Mesothelial cell of epicardium (in vitro differentiated cells): ENCODE results near the gene NUP85. TPM values are rescaled to one million over a fixed set of nuclear protein-coding genes. Genes with fewer than 3 reads are reported as not detected.

Experiments
- DNase-seq, 2 experiments: peaks; one replicate each; pipeline ENCODE4 v3.0.0; 2021; ENCODE audit warnings: low spot score in 2 of 2; ENCODE audit not compliant: unreplicated experiment in 2 of 2
- H3K27ac Mint-ChIP-seq: 2 replicates; pipeline ENCODE4 v1.8.0; 2021; ENCODE audit warnings: mixed read lengths
- H3K27me3 Mint-ChIP-seq: 2 replicates; pipeline ENCODE4 v1.8.0; 2021; ENCODE audit warnings: low read depth, mixed read lengths
- H3K36me3 Mint-ChIP-seq: 2 replicates; pipeline ENCODE4 v1.8.0; 2021; ENCODE audit warnings: mixed read lengths
- H3K4me1 Mint-ChIP-seq: 2 replicates; pipeline ENCODE4 v1.8.0; 2021; ENCODE audit warnings: mixed read lengths
- H3K4me3 Mint-ChIP-seq: 2 replicates; pipeline ENCODE4 v1.8.0; 2021; ENCODE audit warnings: mild to moderate bottlenecking, moderate library complexity, mixed read lengths
- H3K9me3 Mint-ChIP-seq: 2 replicates; pipeline ENCODE4 v1.8.0; 2021; ENCODE audit warnings: mixed read lengths
- CTCF ChIP-seq: fragments of 200-600 bp; sonication (generic); IDR thresholded peaks from one replicate; pipeline ENCODE4 v1.5.0; 2021; ENCODE audit warnings: antibody characterized with exemption; ENCODE audit not compliant: unreplicated experiment
- total RNA-seq: library from RNA; stranded (reverse); gene quantifications from 3 replicates; pipeline ENCODE4 v1.2.1, GENCODE V29; 2021

Gene NUP85
- total RNA-seq, 1 donor from 2014 or later, result 79.7 TPM

- H3K36me3 Mint-ChIP-seq, result peaks cover 15% of the 10 kb centered on the region
- H3K4me3 Mint-ChIP-seq, result peak overlapping the region; percentile 38
These were observed 2.7 kb downstream of the NUP85 start for GRCh38 chr17:75208161-75208560.

DNA sequence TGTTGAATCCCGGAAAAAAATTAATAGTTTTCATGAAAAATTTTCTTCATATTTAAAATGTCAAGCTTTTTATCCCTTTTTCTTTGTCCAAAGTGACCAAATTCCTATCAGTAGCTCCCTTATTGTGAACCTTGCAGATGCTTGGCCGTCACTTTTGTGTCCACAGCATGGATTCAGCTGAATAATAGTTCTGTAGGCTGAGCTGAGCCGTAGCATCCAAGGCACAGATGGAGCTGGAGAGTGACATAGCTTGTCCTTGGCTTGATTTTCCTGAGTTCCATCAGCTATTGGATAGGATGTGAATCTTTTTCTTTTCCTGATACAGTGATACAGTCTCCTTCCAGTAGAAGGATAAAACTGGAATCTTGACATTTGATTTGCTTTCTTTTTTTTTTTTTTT is 3.6 kb downstream of the NUP85 start:
- no peak for TF ChIP-seq CTCF
- peaks cover 15% of the 10 kb centered on the region for H3K36me3 Mint-ChIP-seq
- no peak overlapping the region for H3K27ac Mint-ChIP-seq

More at GRCh38 chr17:75208161-75208560, 2.7 kb downstream of the NUP85 start:
- no peaks in the 10 kb centered on the region for H3K27me3 Mint-ChIP-seq
- H3K27ac Mint-ChIP-seq, result no peak overlapping the region
- DNase-seq, result no peak
- no peaks in the 10 kb centered on the region for H3K9me3 Mint-ChIP-seq
- TF ChIP-seq CTCF, result no peak
- H3K4me1 Mint-ChIP-seq, result peaks cover 12% of the 10 kb centered on the region

GRCh38 chr17:75218131-75218530 is 12.7 kb downstream of the NUP85 start:
- no peak for DNase-seq
- H3K27ac Mint-ChIP-seq, result no peak overlapping the region
- H3K4me3 Mint-ChIP-seq, result no peak overlapping the region
- H3K4me1 Mint-ChIP-seq, result no peaks in the 10 kb centered on the region
- H3K36me3 Mint-ChIP-seq, result peaks cover 30% of the 10 kb centered on the region
- no peaks in the 10 kb centered on the region for H3K9me3 Mint-ChIP-seq
- H3K27me3 Mint-ChIP-seq, result no peaks in the 10 kb centered on the region
- TF ChIP-seq CTCF, result no peak

More for the DNA sequence above, 3.6 kb downstream of the NUP85 start:
- Mint-ChIP-seq H3K4me3 (no peak overlapping the region), H3K27me3 (no peaks in the 10 kb centered on the region), H3K9me3 (no peaks in the 10 kb centered on the region), H3K4me1 (peaks cover 12% of the 10 kb centered on the region)
- no peak for DNase-seq

DNA sequence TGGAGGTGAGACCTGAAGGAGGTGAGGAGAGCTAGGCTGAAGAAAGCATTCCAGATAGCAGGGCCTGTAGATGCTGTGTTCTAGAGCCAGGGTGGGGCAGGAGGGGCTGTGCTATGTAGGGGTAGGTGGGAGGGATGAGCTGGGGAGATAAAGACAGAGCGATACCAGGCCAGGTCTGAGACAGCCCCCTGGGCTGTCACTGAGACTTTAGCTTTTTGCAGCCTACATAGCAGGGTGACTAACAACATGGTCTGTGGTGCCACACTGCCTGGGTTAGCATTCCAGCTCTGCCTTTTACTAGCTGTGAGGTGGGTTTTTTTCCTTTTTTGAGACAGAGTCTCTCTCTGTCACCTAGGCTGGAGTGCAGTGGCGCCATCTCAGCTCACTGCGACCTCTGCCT is 14.3 kb downstream of the NUP85 start:
- no peaks in the 10 kb centered on the region for H3K27me3 Mint-ChIP-seq
- no peak for TF ChIP-seq CTCF
- H3K4me1 Mint-ChIP-seq, result no peaks in the 10 kb centered on the region
- no peak for DNase-seq
- peaks cover 34% of the 10 kb centered on the region for H3K36me3 Mint-ChIP-seq
- H3K4me3 Mint-ChIP-seq, result no peak overlapping the region
- H3K9me3 Mint-ChIP-seq, result no peaks in the 10 kb centered on the region
- H3K27ac Mint-ChIP-seq, result no peak overlapping the region

- TF ChIP-seq CTCF, result no peak
- H3K4me3 Mint-ChIP-seq, result no peak overlapping the region
- H3K9me3 Mint-ChIP-seq, result no peaks in the 10 kb centered on the region
- H3K4me1 Mint-ChIP-seq, result no peaks in the 10 kb centered on the region
- H3K27me3 Mint-ChIP-seq, result no peaks in the 10 kb centered on the region
- DNase-seq, result no peak
- H3K27ac Mint-ChIP-seq, result no peak overlapping the region
- peaks cover 32% of the 10 kb centered on the region for H3K36me3 Mint-ChIP-seq
These were observed 19.5 kb downstream of the NUP85 start for GRCh38 chr17:75225016-75225415.

DNA sequence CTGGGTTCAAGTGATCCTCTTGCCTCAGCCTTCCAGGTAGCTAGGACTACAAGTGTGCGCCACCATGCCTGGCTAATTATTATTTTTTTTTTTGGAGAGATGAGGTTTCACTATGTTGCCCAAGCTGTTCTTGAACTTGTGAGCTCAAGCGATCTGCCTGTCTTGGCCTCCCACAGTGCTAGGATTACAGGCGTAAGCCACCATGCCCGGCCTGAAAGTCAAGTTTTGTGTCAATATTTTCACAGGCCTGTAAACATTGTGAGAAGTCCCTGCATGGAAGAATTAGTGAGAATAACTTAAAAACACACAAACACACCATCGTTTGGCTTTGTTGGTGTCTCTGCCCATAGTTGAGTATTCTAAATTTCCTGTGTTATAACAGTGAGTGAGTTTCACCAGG is 22.2 kb downstream of the NUP85 start:
- no peaks in the 10 kb centered on the region for H3K9me3 Mint-ChIP-seq
- no peak overlapping the region for H3K27ac Mint-ChIP-seq
- H3K4me1 Mint-ChIP-seq, result no peaks in the 10 kb centered on the region
- no peak for DNase-seq
- peaks cover 30% of the 10 kb centered on the region for H3K36me3 Mint-ChIP-seq
- H3K27me3 Mint-ChIP-seq, result no peaks in the 10 kb centered on the region
- no peak for TF ChIP-seq CTCF
- H3K4me3 Mint-ChIP-seq, result no peak overlapping the region
